Gastrocnemius medialis (tissue), 4 donors: ENCODE data around the gene SLC39A11. TPM values are rescaled to one million over a fixed set of nuclear protein-coding genes. Genes with fewer than 3 reads are reported as not detected.
"Not testable (repeated sequence)": the region's sequence is repeated elsewhere in the genome, so short reads cannot be mapped to it uniquely, and the experiment has no call there.

Experiments used
- ATAC-seq, 2 donors: fragments of 150-250 bp; one replicate each; pipeline ENCODE4 v1.9.1; 2016
- DNase-seq, 2 donors: peaks; one replicate each; pipeline ENCODE4 v3.0.0-alpha.2; 2019
- H3K27ac ChIP-seq, 4 donors: fragments of 200-600 bp; sonication (generic); 1 replicate in 1 of 4; 2 replicates in 3 of 4; pipeline ENCODE4 v1.5.1; 2016 to 2018; ENCODE audit warnings: mild to moderate bottlenecking in 2 of 4, moderate library complexity in 1 of 4
- H3K27me3 ChIP-seq, 3 donors: fragments of 200-600 bp; sonication (generic) in 2 of 3; 1 replicate in 1 of 3; 2 replicates in 2 of 3; pipeline versions ENCODE4 v1.5.1 to v1.6.0; 2016 to 2019; ENCODE audit warnings: mild to moderate bottlenecking in 1 of 3, moderate library complexity in 1 of 3
- H3K36me3 ChIP-seq, 2 donors: fragments of 200-600 bp; sonication (generic) in 1 of 2; one replicate each; pipeline ENCODE4 v1.5.1; 2017 to 2018
- H3K4me1 ChIP-seq, 2 donors: fragments of 200-600 bp; sonication (generic) in 1 of 2; one replicate each; pipeline ENCODE4 v1.5.1; 2016 to 2017; ENCODE audit warnings: mild to moderate bottlenecking in 2 of 2
- H3K4me3 ChIP-seq, 4 donors: fragments of 200-600 bp; sonication (generic) in 3 of 4; 1 replicate in 1 of 4; 2 replicates in 3 of 4; pipeline ENCODE4 v1.5.1; 2016 to 2019; ENCODE audit warnings: mild to moderate bottlenecking in 2 of 4
- H3K9me3 ChIP-seq, 3 donors: fragments of 200-600 bp; sonication (generic) in 2 of 3; 1 replicate in 1 of 3; 2 replicates in 2 of 3; pipeline ENCODE4 v1.5.1; 2016 to 2019
- POLR2A ChIP-seq, 2 donors: fragments of 450-650 bp; IDR thresholded peaks; one replicate each; pipeline ENCODE4 v1.6.1; 2017; ENCODE audit warnings: antibody characterized with exemption in 2 of 2, mild to moderate bottlenecking in 2 of 2, moderate library complexity in 2 of 2
- in situ Hi-C, 4 donors: fragments of 200-750 bp; cut with MboI; loops; one replicate each; pipeline versions ENCODE4 v1.15.0 to v1.8.0; 2017; ENCODE audit warnings: low sequenced_read_pairs in 4 of 4
- intact Hi-C: fragments of 100-400 bp; cut with DNase I; formaldehyde crosslinking; loops from one replicate; pipeline ENCODE4 v1.15.1; 2023; ENCODE audit warnings: low total_unique reads
- total RNA-seq, 4 donors: library from RNA; depleted of rRNA; stranded (reverse); fragments of >200 nt; gene quantifications; one replicate each; pipeline versions ENCODE4 v1.1.0 to v1.2.3, GENCODE V29; 2016
- TF ChIP-seq, protein P1 (sequence below), 5 experiments: fragments of 450-650 bp in 3 of 5; fragments of 200-600 bp in 2 of 5; sonication (generic) in 2 of 5; IDR thresholded peaks in 4 of 5; conservative IDR thresholded peaks in 1 of 5; 1 replicate in 4 of 5; 2 replicates in 1 of 5; pipeline ENCODE4 v1.5.1; 2016 to 2019; ENCODE audit warnings: antibody characterized with exemption in 5 of 5, mild to moderate bottlenecking in 3 of 5, moderate library complexity in 3 of 5

The SLC39A11 gene
- total RNA-seq, 4 donors from 2014 or later, result 7.6 to 28.4 (median 10.7) TPM

DNA sequence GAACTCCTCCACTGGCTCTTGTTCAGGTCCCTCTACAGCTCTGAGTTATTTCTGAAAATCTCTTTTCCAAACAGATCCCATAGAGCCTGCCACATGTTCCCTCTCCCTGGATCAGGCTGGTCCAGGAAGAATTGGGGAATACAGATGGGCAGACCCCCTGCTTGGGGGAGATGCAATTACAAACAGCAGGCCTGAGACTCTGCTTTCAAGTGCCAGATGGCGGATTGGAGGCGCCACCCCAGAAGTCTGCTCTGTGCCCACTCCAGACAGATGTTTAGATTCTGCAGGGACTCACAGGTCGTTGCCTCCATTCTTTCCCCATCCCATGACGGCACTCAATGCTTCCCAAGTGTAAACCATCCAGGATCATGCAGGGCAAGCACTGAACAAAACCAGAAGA lies 316.6 kb downstream of the SLC39A11 start:
- no peaks in the 10 kb centered on the region for H3K36me3 ChIP-seq
- intact Hi-C loops, result no loop called here

DNA sequence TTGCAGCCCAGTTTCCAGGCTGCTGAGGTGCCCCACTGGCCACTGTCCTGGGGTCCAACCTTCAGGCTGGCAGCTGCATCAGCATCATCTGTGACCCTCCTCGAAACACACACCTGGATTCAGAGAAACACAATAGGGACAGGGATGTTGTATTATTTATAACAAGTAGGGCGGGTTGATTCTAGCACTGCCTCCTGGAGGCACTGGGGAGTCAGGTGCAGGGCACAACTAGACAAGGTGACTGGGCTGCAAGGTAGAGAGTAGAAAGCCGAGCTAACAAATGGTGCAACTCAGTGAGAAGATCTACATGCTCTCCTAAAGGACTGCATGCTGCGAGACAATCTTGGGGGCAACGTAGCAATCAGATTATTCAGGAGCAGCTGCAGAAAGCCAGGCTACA lies 317.3 kb downstream of the SLC39A11 start:
- H3K27ac ChIP-seq, result no peak overlapping the region
- H3K27me3 ChIP-seq, result no peaks in the 10 kb centered on the region
- H3K4me1 ChIP-seq, result no peaks in the 10 kb centered on the region
- intact Hi-C loops, result no loop called here
- H3K4me3 ChIP-seq, result no peak overlapping the region
- no peaks in the 10 kb centered on the region for H3K9me3 ChIP-seq
- DNase-seq, result no peak
- H3K36me3 ChIP-seq, result no peaks in the 10 kb centered on the region
- in situ Hi-C loops, result no loop called here
- no peak for TF ChIP-seq POLR2A (IDR thresholded peaks at IDR 0.05)
- TF ChIP-seq, protein P1, sequence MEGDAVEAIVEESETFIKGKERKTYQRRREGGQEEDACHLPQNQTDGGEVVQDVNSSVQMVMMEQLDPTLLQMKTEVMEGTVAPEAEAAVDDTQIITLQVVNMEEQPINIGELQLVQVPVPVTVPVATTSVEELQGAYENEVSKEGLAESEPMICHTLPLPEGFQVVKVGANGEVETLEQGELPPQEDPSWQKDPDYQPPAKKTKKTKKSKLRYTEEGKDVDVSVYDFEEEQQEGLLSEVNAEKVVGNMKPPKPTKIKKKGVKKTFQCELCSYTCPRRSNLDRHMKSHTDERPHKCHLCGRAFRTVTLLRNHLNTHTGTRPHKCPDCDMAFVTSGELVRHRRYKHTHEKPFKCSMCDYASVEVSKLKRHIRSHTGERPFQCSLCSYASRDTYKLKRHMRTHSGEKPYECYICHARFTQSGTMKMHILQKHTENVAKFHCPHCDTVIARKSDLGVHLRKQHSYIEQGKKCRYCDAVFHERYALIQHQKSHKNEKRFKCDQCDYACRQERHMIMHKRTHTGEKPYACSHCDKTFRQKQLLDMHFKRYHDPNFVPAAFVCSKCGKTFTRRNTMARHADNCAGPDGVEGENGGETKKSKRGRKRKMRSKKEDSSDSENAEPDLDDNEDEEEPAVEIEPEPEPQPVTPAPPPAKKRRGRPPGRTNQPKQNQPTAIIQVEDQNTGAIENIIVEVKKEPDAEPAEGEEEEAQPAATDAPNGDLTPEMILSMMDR (IDR thresholded peaks at IDR 0.05 in 4 of 5, conservative IDR thresholded peaks at IDR 0.05 in 1 of 5), result no peak
- ATAC-seq, result no peak

More for the DNA sequence above, 316.6 kb downstream of the SLC39A11 start:
- in situ Hi-C loops, result no loop called here
- Histone ChIP-seq H3K27me3 (no peaks in the 10 kb centered on the region), H3K4me3 (no peak overlapping the region), H3K9me3 (no peaks in the 10 kb centered on the region), H3K4me1 (no peaks in the 10 kb centered on the region), H3K27ac (no peak overlapping the region)
- TF ChIP-seq, protein P1 (IDR thresholded peaks at IDR 0.05 in 4 of 5, conservative IDR thresholded peaks at IDR 0.05 in 1 of 5), result no peak
- TF ChIP-seq POLR2A (IDR thresholded peaks at IDR 0.05), result no peak
- DNase-seq (no peak), ATAC-seq (no peak)

DNA sequence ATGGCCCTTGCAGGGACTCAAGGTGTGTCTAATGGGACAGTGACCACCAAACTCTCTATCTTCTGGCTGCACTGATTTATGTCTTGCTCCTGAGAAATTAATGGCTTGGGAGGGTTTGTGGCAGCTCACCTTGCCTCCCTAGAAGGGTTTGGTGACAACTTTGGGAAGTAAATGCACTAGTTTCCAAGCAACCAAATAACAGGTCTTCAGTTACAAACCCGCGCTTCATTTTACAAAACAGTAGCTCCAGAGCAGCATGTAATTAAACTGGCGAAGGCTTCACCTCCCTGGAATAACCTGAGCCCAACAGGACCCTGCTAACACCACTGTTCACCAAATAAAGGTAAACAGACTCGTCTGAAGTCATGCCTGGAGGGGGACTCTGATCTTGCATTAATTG lies 318.3 kb downstream of the SLC39A11 start:
- no peak for TF ChIP-seq POLR2A (IDR thresholded peaks at IDR 0.05)
- TF ChIP-seq, protein P1 (IDR thresholded peaks at IDR 0.05 in 4 of 5, conservative IDR thresholded peaks at IDR 0.05 in 1 of 5), result no peak
- DNase-seq (no peak), ATAC-seq (no peak)
- intact Hi-C loops, result no loop called here
- in situ Hi-C loops, result no loop called here
- H3K4me1 ChIP-seq, result no peaks in the 10 kb centered on the region
- H3K9me3 ChIP-seq, result no peaks in the 10 kb centered on the region
- H3K36me3 ChIP-seq, result no peaks in the 10 kb centered on the region
- H3K27me3 ChIP-seq, result no peaks in the 10 kb centered on the region
- no peak overlapping the region for H3K4me3 ChIP-seq
- H3K27ac ChIP-seq, result no peak overlapping the region

DNA sequence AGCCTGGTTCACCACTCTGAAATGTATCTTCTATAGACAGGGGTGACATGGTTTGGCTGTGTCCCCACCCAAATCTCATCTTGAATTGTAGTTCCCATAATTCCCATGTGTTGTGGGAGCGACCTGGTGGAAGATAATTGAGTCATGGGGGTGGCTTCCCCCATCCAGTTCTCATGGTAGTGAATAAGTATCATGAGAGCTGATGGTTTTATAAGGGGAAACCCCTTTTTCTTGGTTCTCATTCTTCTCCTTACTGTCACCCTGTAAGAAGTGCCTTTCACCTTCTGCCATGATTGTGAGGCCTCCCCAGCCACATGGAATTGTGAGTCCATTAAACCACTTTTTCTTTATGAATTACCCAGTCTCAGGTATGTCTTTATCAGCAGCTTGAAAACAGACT lies 319.3 kb downstream of the SLC39A11 start:
- H3K9me3 ChIP-seq, H3K27ac ChIP-seq, H3K27me3 ChIP-seq, intact Hi-C loops, H3K36me3 ChIP-seq, in situ Hi-C loops, DNase-seq, ATAC-seq, H3K4me1 ChIP-seq, H3K4me3 ChIP-seq: not testable (repeated sequence)

DNA sequence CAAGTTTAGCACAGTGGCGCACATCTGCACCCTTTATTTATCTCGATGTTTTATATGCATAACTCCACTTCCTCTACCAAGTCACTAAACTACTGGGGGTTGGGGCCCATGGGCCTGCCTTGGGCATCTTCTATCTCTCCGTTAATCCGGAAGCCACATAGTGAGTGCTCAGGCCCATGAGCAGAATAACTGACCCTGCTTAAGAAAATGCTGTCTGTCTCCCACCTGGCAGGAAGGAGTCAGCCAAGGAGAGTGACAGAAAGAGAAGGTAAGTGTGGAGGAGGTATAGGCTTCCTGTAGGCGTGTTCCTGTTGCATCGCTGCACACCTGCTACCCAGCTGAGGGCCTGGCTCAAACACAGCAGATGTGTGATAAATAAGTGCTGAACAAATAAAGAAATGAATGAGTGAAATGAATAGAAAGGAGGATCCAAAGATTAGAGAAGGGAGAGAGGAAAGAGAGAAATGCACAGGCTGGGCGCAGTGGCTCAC lies 320.1 kb downstream of the SLC39A11 start:
- Histone ChIP-seq H3K36me3 (no peaks in the 10 kb centered on the region), H3K4me3 (no peak overlapping the region), H3K27ac (no peak overlapping the region), H3K27me3 (no peaks in the 10 kb centered on the region), H3K4me1 (no peaks in the 10 kb centered on the region), H3K9me3 (no peaks in the 10 kb centered on the region)
- intact Hi-C loops, result no loop called here
- in situ Hi-C loops, result no loop called here
- ATAC-seq (no peak), DNase-seq (no peak)
- no peak for TF ChIP-seq POLR2A (IDR thresholded peaks at IDR 0.05)
- TF ChIP-seq, protein P1 (IDR thresholded peaks at IDR 0.05 in 4 of 5, conservative IDR thresholded peaks at IDR 0.05 in 1 of 5), result no peak
